Activated T-cell treated with anti-CD3 and anti-CD28 coated beads, Interleukin-2, amount 50 U/mL, for 4 hours (primary cell): ENCODE measurements around the gene ZNF516. TPM values are rescaled to one million over a fixed set of nuclear protein-coding genes. Genes with fewer than 3 reads are reported as not detected.

ENCODE experiments used
- ATAC-seq, 2 donors: fragments of 200-7000 bp; cut with Tn5 transposase; one replicate each; pipeline ENCODE4 v1.10.0; 2021
- DNase-seq: peaks from one replicate; pipeline ENCODE4 v3.0.0-alpha.2; 2020
- H3K27me3 Mint-ChIP-seq: one replicate; pipeline ENCODE4 v1.8.0; 2021; ENCODE audit warnings: low read depth, mixed read lengths
- H3K36me3 Mint-ChIP-seq: one replicate; pipeline ENCODE4 v1.8.0; 2022; ENCODE audit warnings: mixed read lengths; ENCODE audit not compliant: insufficient read depth
- H3K4me1 Mint-ChIP-seq: one replicate; pipeline ENCODE4 v1.8.0; 2021; ENCODE audit warnings: low read depth, mixed read lengths
- H3K4me3 Mint-ChIP-seq: one replicate; pipeline ENCODE4 v1.8.0; 2021; ENCODE audit warnings: mild to moderate bottlenecking, moderate library complexity, mixed read lengths
- H3K9me3 Mint-ChIP-seq: one replicate; pipeline ENCODE4 v1.8.0; 2021; ENCODE audit warnings: mixed read lengths
- total RNA-seq, 3 donors: library from RNA; stranded (reverse); gene quantifications; one replicate each; pipeline ENCODE4 v1.2.1, GENCODE V29; 2021

The ZNF516 gene
- total RNA-seq, 3 donors from 2014 or later: 3.0 to 4.3 (median 4.0) TPM

- peaks cover 6% of the 10 kb centered on the region for H3K4me1 Mint-ChIP-seq
- no peaks in the 10 kb centered on the region for H3K9me3 Mint-ChIP-seq
- ATAC-seq (no peak), DNase-seq (no peak)
- no peak overlapping the region for H3K4me3 Mint-ChIP-seq
- peaks cover 4% of the 10 kb centered on the region for H3K36me3 Mint-ChIP-seq
- H3K27me3 Mint-ChIP-seq: no peaks in the 10 kb centered on the region
Observed at GRCh38 chr18:76431437-76432273, 63.4 kb downstream of the ZNF516 start.

GRCh38 chr18:76430636-76431035 is 64.4 kb downstream of the ZNF516 start:
- no peaks in the 10 kb centered on the region for H3K9me3 Mint-ChIP-seq
- H3K4me1 Mint-ChIP-seq: peaks cover 13% of the 10 kb centered on the region
- H3K36me3 Mint-ChIP-seq: peaks cover 4% of the 10 kb centered on the region
- H3K27me3 Mint-ChIP-seq: no peaks in the 10 kb centered on the region
- no peak for ATAC-seq
- DNase-seq: no peak
- no peak overlapping the region for H3K4me3 Mint-ChIP-seq

GRCh38 chr18:76429262-76430126 is 65.5 kb downstream of the ZNF516 start:
- no peak for ATAC-seq
- Mint-ChIP-seq H3K9me3 (no peaks in the 10 kb centered on the region), H3K4me1 (peaks cover 21% of the 10 kb centered on the region)

GRCh38 chr18:76428396-76429261 is 66.4 kb downstream of the ZNF516 start:
- ATAC-seq: no peak
- Mint-ChIP-seq H3K9me3 (no peaks in the 10 kb centered on the region), H3K4me1 (peaks cover 21% of the 10 kb centered on the region), H3K36me3 (peaks cover 4% of the 10 kb centered on the region), H3K27me3 (no peaks in the 10 kb centered on the region), H3K4me3 (no peak overlapping the region)
- no peak for DNase-seq

More at GRCh38 chr18:76429262-76430126, 65.5 kb downstream of the ZNF516 start:
- DNase-seq: no peak
- no peak overlapping the region for H3K4me3 Mint-ChIP-seq
- H3K36me3 Mint-ChIP-seq: peaks cover 4% of the 10 kb centered on the region
- no peaks in the 10 kb centered on the region for H3K27me3 Mint-ChIP-seq

- H3K27me3 Mint-ChIP-seq: peaks cover 1% of the 10 kb centered on the region
- H3K4me3 Mint-ChIP-seq: no peak overlapping the region
- H3K9me3 Mint-ChIP-seq: no peaks in the 10 kb centered on the region
- no peaks in the 10 kb centered on the region for H3K36me3 Mint-ChIP-seq
- ATAC-seq: no peak
- DNase-seq: no peak
- peaks cover 26% of the 10 kb centered on the region for H3K4me1 Mint-ChIP-seq
Observed at GRCh38 chr18:76426737-76427305, 68.2 kb downstream of the ZNF516 start.

GRCh38 chr18:76425146-76426131 is 69.6 kb downstream of the ZNF516 start:
- H3K9me3 Mint-ChIP-seq: no peaks in the 10 kb centered on the region
- H3K27me3 Mint-ChIP-seq: peaks cover 3% of the 10 kb centered on the region
- peaks cover 22% of the 10 kb centered on the region for H3K4me1 Mint-ChIP-seq
- H3K4me3 Mint-ChIP-seq: no peak overlapping the region
- ATAC-seq (no peak), DNase-seq (no peak)
- no peaks in the 10 kb centered on the region for H3K36me3 Mint-ChIP-seq

- H3K4me3 Mint-ChIP-seq: no peak overlapping the region
- H3K9me3 Mint-ChIP-seq: no peaks in the 10 kb centered on the region
- H3K4me1 Mint-ChIP-seq: peaks cover 27% of the 10 kb centered on the region
- peaks cover 3% of the 10 kb centered on the region for H3K27me3 Mint-ChIP-seq
- DNase-seq (no peak), ATAC-seq (no peak)
- no peaks in the 10 kb centered on the region for H3K36me3 Mint-ChIP-seq
Observed at GRCh38 chr18:76422838-76423237, 72.2 kb downstream of the ZNF516 start.

- Mint-ChIP-seq H3K27me3 (peaks cover 3% of the 10 kb centered on the region), H3K4me3 (no peak overlapping the region), H3K9me3 (no peaks in the 10 kb centered on the region), H3K4me1 (peaks cover 25% of the 10 kb centered on the region), H3K36me3 (no peaks in the 10 kb centered on the region)
- DNase-seq: no peak
- ATAC-seq: no peak
Observed at GRCh38 chr18:76422121-76422520, 72.9 kb downstream of the ZNF516 start.

- Mint-ChIP-seq H3K27me3 (peaks cover 3% of the 10 kb centered on the region), H3K36me3 (no peaks in the 10 kb centered on the region), H3K4me1 (peaks cover 28% of the 10 kb centered on the region), H3K4me3 (no peak overlapping the region), H3K9me3 (no peaks in the 10 kb centered on the region)
- DNase-seq (no peak), ATAC-seq (no peak)
Observed at GRCh38 chr18:76421685-76422078, 73.4 kb downstream of the ZNF516 start.

GRCh38 chr18:76420898-76421684 is 74.0 kb downstream of the ZNF516 start:
- peaks cover 4% of the 10 kb centered on the region for H3K27me3 Mint-ChIP-seq
- ATAC-seq (no peak), DNase-seq (no peak)
- H3K36me3 Mint-ChIP-seq: no peaks in the 10 kb centered on the region
- peaks cover 27% of the 10 kb centered on the region for H3K4me1 Mint-ChIP-seq
- H3K4me3 Mint-ChIP-seq: no peak overlapping the region
- H3K9me3 Mint-ChIP-seq: no peaks in the 10 kb centered on the region

GRCh38 chr18:76419811-76420210 is 75.2 kb downstream of the ZNF516 start:
- H3K27me3 Mint-ChIP-seq: peaks cover 5% of the 10 kb centered on the region
- ATAC-seq (no peak), DNase-seq (no peak)
- H3K9me3 Mint-ChIP-seq: no peaks in the 10 kb centered on the region
- no peak overlapping the region for H3K4me3 Mint-ChIP-seq
- no peaks in the 10 kb centered on the region for H3K36me3 Mint-ChIP-seq
- peaks cover 15% of the 10 kb centered on the region for H3K4me1 Mint-ChIP-seq

GRCh38 chr18:76416911-76417310 is 78.1 kb downstream of the ZNF516 start:
- Mint-ChIP-seq H3K9me3 (no peaks in the 10 kb centered on the region), H3K27me3 (peaks cover 3% of the 10 kb centered on the region), H3K36me3 (no peaks in the 10 kb centered on the region), H3K4me3 (no peak overlapping the region), H3K4me1 (peaks cover 14% of the 10 kb centered on the region)
- DNase-seq (no peak), ATAC-seq (no peak)
